Breast epithelium (tissue), 3 donors: ENCODE results near the gene CCDC83.

Experiments
- POLR2A ChIP-seq: fragments of 450-650 bp; IDR thresholded peaks from one replicate; pipeline ENCODE4 v1.6.1; 2016; ENCODE audit warnings: antibody characterized with exemption, mild to moderate bottlenecking, moderate library complexity
- POLR2AphosphoS5 ChIP-seq, 3 donors: sonication (generic); formaldehyde crosslinking; IDR thresholded peaks; one replicate each; pipeline ENCODE4 v1.6.1; 2017; ENCODE audit warnings: antibody characterized with exemption in 3 of 3
- TF ChIP-seq, protein P1 (sequence below), 3 donors: fragments of 450-650 bp; IDR thresholded peaks; one replicate each; pipeline ENCODE4 v1.5.1; 2016 to 2017; ENCODE audit warnings: antibody characterized with exemption in 3 of 3, mild to moderate bottlenecking in 3 of 3, moderate library complexity in 3 of 3

DNA sequence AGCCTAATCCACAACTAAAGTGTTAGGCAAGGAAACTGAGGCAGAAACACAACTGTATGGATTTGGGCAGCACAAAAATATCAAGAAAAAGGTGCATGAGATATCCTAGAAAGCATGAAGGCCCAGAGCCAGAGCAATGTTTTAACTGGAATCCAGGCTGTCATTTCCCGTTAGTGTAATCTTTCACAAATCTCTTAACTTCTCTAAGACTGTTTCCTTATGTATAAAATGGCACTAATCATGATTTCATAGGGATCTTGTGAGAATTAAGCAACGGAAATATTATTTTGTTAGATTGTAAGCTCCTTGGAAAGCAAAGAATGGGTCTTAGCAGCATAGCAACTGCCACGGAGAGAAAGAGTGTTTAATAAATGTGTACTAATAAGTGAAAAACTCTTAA, 29.6 kb upstream of the CCDC83 start:
- no peak for TF ChIP-seq POLR2A
- TF ChIP-seq, protein P1, sequence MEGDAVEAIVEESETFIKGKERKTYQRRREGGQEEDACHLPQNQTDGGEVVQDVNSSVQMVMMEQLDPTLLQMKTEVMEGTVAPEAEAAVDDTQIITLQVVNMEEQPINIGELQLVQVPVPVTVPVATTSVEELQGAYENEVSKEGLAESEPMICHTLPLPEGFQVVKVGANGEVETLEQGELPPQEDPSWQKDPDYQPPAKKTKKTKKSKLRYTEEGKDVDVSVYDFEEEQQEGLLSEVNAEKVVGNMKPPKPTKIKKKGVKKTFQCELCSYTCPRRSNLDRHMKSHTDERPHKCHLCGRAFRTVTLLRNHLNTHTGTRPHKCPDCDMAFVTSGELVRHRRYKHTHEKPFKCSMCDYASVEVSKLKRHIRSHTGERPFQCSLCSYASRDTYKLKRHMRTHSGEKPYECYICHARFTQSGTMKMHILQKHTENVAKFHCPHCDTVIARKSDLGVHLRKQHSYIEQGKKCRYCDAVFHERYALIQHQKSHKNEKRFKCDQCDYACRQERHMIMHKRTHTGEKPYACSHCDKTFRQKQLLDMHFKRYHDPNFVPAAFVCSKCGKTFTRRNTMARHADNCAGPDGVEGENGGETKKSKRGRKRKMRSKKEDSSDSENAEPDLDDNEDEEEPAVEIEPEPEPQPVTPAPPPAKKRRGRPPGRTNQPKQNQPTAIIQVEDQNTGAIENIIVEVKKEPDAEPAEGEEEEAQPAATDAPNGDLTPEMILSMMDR (IDR thresholded peaks at IDR 0.05), result no peak
- no peak for TF ChIP-seq POLR2AphosphoS5 (IDR thresholded peaks at IDR 0.05)
